Measurements from ENCODE around the gene SUB1. TPM values are rescaled to one million over a fixed set of nuclear protein-coding genes. Genes with fewer than 3 reads are reported as not detected.

Gene SUB1
- total RNA-seq, 1 donor from 2014 or later: 128 TPM

DNA sequence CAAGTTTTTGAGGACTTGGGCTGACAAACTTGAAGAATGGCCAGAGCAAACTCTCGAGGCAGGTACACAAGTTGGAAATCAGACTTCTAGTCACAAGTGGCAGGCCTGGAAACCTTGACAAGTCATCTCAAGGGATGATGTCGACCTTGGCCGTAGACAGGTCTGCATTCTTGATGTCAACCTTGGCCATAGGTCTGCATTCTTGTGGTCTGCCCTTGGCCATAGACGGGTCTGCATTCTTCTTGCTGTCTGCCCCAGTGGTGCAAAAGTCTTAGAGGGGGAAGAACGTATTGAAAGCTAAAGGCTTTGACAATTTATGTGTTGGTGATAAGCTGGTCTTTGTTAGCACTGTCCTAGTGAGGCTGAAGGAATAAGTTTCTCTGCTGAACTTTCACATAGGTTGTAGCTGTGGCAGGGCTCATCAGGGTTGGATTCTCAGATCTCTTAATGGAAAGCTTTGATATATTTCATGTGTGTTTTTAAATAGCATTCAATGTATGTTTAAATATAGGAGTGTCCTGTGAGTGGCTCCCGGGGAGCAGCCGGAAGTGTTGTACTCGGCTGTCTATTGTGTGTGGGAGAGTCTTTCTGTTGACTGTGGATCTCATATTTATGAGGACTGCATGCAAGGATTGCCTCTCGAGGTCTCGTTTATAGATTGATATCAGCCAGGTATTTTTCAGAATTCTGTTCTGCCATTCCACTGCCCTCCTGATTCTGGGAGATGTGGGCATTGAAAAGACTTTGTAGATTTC lies 27.0 kb downstream of the SUB1 start:
- Histone ChIP-seq H3K27me3 (ENCODE audit: control insufficient read depth, insufficient read depth, low read length) (no peaks in the 10 kb centered on the region), H3K4me3 (ENCODE audit: low read depth, low read length) (no peak overlapping the region), H3K36me3 (ENCODE audit: control insufficient read depth, insufficient read depth, low read length) (no peaks in the 10 kb centered on the region)
- DNase-seq (ENCODE audit: low read depth): no peak
- no peak for FAIRE-seq
- TF ChIP-seq, protein P1, sequence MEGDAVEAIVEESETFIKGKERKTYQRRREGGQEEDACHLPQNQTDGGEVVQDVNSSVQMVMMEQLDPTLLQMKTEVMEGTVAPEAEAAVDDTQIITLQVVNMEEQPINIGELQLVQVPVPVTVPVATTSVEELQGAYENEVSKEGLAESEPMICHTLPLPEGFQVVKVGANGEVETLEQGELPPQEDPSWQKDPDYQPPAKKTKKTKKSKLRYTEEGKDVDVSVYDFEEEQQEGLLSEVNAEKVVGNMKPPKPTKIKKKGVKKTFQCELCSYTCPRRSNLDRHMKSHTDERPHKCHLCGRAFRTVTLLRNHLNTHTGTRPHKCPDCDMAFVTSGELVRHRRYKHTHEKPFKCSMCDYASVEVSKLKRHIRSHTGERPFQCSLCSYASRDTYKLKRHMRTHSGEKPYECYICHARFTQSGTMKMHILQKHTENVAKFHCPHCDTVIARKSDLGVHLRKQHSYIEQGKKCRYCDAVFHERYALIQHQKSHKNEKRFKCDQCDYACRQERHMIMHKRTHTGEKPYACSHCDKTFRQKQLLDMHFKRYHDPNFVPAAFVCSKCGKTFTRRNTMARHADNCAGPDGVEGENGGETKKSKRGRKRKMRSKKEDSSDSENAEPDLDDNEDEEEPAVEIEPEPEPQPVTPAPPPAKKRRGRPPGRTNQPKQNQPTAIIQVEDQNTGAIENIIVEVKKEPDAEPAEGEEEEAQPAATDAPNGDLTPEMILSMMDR (IDR thresholded peaks at IDR 0.05; ENCODE audit: insufficient read depth, low read length, severe bottlenecking): no peak

DNA sequence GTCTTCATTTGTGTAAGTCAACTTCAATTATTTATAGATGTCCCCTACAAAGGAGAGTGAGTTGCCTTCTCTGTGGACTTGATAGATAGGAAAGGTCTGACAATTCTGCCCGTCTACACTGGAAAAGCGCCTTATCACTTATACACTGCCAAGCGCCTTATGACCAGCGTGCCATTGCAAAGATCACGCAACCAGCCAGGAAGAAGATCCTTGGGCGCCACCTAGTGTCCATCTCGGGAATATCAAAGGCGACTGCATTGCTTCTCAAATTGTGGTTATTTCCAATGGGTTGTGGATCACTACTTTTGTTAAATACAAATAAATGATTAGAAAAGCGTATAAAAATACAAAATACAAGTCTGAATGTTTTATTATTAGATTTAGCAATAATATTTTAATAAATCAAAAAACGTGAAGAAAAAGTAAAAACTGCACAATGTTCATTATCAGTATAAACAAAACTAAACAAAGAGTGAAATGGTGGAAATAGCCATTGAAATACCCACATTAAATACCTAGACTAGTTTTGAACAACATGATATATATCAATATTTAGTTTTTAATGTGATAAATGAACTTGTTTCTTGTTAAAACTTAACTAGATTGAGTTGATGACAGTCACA lies 27.8 kb downstream of the SUB1 start:
- Histone ChIP-seq H3K27me3 (ENCODE audit: control insufficient read depth, insufficient read depth, low read length) (no peaks in the 10 kb centered on the region), H3K4me3 (ENCODE audit: low read depth, low read length) (no peak overlapping the region), H3K36me3 (ENCODE audit: control insufficient read depth, insufficient read depth, low read length) (no peaks in the 10 kb centered on the region)
- TF ChIP-seq, protein P1 (IDR thresholded peaks at IDR 0.05; ENCODE audit: insufficient read depth, low read length, severe bottlenecking): peak; percentile 82
- FAIRE-seq (no peak), DNase-seq (ENCODE audit: low read depth) (peak; percentile 66)

GRCh38 chr5:32615236-32615635 lies 29.9 kb downstream of the SUB1 start:
- TF ChIP-seq, protein P1 (IDR thresholded peaks at IDR 0.05; ENCODE audit: insufficient read depth, low read length, severe bottlenecking): no peak
- FAIRE-seq: no peak
- DNase-seq (ENCODE audit: low read depth): no peak
- Histone ChIP-seq H3K4me3 (ENCODE audit: low read depth, low read length) (no peak overlapping the region), H3K36me3 (ENCODE audit: control insufficient read depth, insufficient read depth, low read length) (no peaks in the 10 kb centered on the region), H3K27me3 (ENCODE audit: control insufficient read depth, insufficient read depth, low read length) (no peaks in the 10 kb centered on the region)

DNA sequence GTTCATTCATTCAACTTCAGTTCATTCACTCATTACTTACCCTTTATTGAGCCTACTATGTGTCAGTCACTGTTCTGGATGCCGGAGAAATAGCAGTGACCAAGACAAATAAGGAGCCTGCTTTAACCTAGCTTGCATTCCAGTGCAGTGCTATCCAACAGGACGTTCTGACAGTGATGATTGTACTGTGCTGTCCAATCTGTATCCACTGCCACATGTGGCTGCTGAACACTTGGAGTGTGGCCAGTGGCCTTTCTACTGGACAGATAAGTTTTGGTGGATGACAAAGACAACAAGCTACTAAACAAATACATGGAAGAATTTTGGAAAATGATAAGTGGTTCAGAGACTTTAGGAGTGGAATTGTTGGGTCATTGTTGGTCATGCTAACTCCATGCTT lies 33.6 kb downstream of the SUB1 start:
- TF ChIP-seq, protein P1 (IDR thresholded peaks at IDR 0.05; ENCODE audit: insufficient read depth, low read length, severe bottlenecking): no peak
- FAIRE-seq (no peak), DNase-seq (ENCODE audit: low read depth) (no peak)
- H3K27me3 ChIP-seq (ENCODE audit: control insufficient read depth, insufficient read depth, low read length): no peaks in the 10 kb centered on the region
- no peaks in the 10 kb centered on the region for H3K36me3 ChIP-seq (ENCODE audit: control insufficient read depth, insufficient read depth, low read length)
- no peak overlapping the region for H3K4me3 ChIP-seq (ENCODE audit: low read depth, low read length)

DNA sequence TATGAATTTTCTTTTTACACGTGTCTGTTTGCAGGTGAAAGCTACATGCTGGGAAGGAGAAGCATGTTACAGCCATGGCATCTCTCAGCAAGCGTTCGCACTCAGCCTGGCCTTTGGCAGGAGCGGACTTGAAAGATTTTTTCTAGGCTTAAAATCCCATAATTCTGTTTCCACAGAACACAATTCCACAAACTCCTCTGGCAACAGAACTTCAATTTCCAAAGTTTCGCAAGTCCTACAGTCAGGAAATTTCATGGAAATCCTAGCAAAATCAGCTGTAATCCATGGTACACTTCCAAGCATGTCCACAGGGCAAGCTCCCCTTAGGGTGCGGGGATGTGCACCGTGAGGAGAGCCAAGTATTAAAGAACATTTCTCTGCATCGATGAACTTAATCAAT lies 35.9 kb downstream of the SUB1 start:
- TF ChIP-seq, protein P1 (IDR thresholded peaks at IDR 0.05; ENCODE audit: insufficient read depth, low read length, severe bottlenecking): no peak
- DNase-seq (ENCODE audit: low read depth) (no peak), FAIRE-seq (no peak)
- Histone ChIP-seq H3K4me3 (ENCODE audit: low read depth, low read length) (no peak overlapping the region), H3K27me3 (ENCODE audit: control insufficient read depth, insufficient read depth, low read length) (no peaks in the 10 kb centered on the region), H3K36me3 (ENCODE audit: control insufficient read depth, insufficient read depth, low read length) (no peaks in the 10 kb centered on the region)
